Ovary (tissue), 9 donors: Measurements from ENCODE around the gene DTNBP1. TPM values are rescaled to one million over a fixed set of nuclear protein-coding genes. Genes with fewer than 3 reads are reported as not detected.
A peak's percentile ranks its signal among the peaks of the same experiment; 100 is the strongest.

Experiments used
- DNase-seq, 5 donors: peaks; one replicate each; pipeline ENCODE4 v3.0.0-alpha.2; 2019 to 2020
- H3K27ac ChIP-seq, 2 donors: fragments of 200-600 bp; one replicate each; pipeline versions ENCODE4 v1.5.1 to v1.8.0; 2019 to 2022
- H3K27me3 ChIP-seq: fragments of 200-600 bp; one replicate; pipeline ENCODE4 v1.8.0; 2022
- H3K36me3 ChIP-seq: fragments of 200-600 bp; sonication (generic); one replicate; pipeline ENCODE4 v1.5.1; 2019
- H3K4me1 ChIP-seq: one replicate; pipeline ENCODE4 v1.8.1; 2013; ENCODE audit warnings: mild to moderate bottlenecking, moderate library complexity; ENCODE audit not compliant: insufficient read depth
- H3K4me3 ChIP-seq: fragments of 200-600 bp; sonication (generic); one replicate; pipeline ENCODE4 v1.5.1; 2017
- H3K9me3 ChIP-seq, 2 donors: fragments of 200-600 bp in 1 of 2; sonication (generic) in 1 of 2; one replicate each; pipeline versions ENCODE4 v1.5.1 to v1.8.1; 2013 to 2019; ENCODE audit warnings: mild to moderate bottlenecking in 1 of 2, moderate library complexity in 1 of 2
- EP300 ChIP-seq: sonication (generic); formaldehyde crosslinking; IDR thresholded peaks from one replicate; pipeline ENCODE4 v1.6.1; 2017; ENCODE audit warnings: antibody characterized with exemption
- POLR2A ChIP-seq: fragments of 450-650 bp; IDR thresholded peaks from one replicate; pipeline ENCODE4 v1.6.1; 2017; ENCODE audit warnings: antibody characterized with exemption, mild to moderate bottlenecking, moderate library complexity
- WGBS, 3 donors: extraction: QIAGEN DNeasy Blood & Tissue Kit in 1 of 3; methylation state at CpG; one replicate each; pipeline versions ENCODE4 v1.1.5 to v1.1.7; 2013 to 2017; 5-methylcytosine and 5-hydroxymethylcytosine counted together
- intact Hi-C, 4 donors: fragments of 100-400 bp; cut with DNase I; formaldehyde crosslinking; loops; one replicate each; pipeline versions ENCODE4 v1.11.0 to v1.15.1; 2022 to 2023
- polyA plus RNA-seq, 2 donors: library from polyadenylated mRNA; stranded (reverse); fragments of 200-250 nt in 1 of 2; fragments of 350-450 nt in 1 of 2; fragmentation: Illumina TruSeq in 1 of 2; extraction: RNeasy Lipid Tissue Mini Kit (QIAGEN cat#74804) in 1 of 2; gene quantifications; one replicate each; pipeline ENCODE4 v1.2.3, GENCODE V29; 2013 to 2014
- total RNA-seq, 7 donors: library from RNA; depleted of rRNA in 2 of 7; stranded (reverse); fragments of >200 nt in 2 of 7; fragmentation: NEBNext Ultra II Directional in 3 of 7; extraction: Animal tissue kit (Norgen Biotek cat#: 25700) in 3 of 7; gene quantifications; one replicate each; pipeline versions ENCODE4 v1.1.0 to v1.2.4, GENCODE V29; 2016 to 2023
- TF ChIP-seq, protein P1 (sequence below), 3 donors: fragments of 450-650 bp in 2 of 3; fragments of 200-600 bp in 1 of 3; IDR thresholded peaks; one replicate each; pipeline versions ENCODE4 v1.5.1 to v1.8.0; 2016 to 2022; ENCODE audit warnings: antibody characterized with exemption in 3 of 3, mild to moderate bottlenecking in 1 of 3
- donor health status: DM: no; HTN: no; CAD: no; lungs with moderate emphysema.
- donor health status: DM: no; HTN: no; CAD: no.
- donor health status: Bipolar disorder and iron deficiency.
- donor health status: DM: yes; HTN: yes; CAD: no.
- donor health status: DM: no; HTN: no; CAD: no.
- donor health status: DM: yes; HTN: yes; CAD: no.

DTNBP1 gene
- total and polyA plus RNA-seq, 9 donors = 11.0 to 21.4 (median 15.6) TPM

DNA sequence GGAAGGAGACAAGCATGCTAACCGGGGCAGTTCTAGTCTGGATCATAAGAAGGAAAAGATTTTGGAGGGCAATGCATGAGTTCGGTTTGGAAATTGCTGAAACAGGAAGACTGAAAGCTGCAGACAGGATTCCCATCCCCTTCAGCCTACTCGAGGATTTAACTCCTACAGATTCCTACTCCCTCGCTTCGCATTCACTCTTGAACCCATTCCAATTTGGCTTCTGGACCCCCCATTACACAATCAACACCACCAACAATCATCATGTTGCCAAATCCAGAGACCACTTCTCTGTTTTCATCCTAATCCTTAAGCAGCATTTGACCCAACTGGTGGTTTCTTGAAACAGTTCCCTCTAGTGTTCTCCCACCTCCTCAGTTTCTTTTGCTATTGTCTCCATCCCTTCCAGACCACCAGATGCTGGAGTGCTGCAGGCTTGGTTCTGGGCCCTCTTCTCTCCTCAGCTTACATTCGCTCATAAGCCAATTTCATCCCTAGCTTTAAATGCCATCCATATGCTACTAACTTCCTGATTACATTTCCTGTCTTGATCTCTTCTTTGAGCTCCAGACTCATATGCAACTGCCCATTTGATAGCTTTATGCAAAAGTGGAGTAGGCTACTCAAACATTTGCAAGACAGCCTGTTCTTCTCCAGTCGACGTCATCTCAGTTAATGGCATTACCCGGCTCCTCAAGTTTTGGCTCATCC is 66.5 kb downstream of the DTNBP1 start:
- Histone ChIP-seq H3K4me3 (no peak overlapping the region), H3K9me3 (no peaks in the 10 kb centered on the region), H3K27ac (no peak overlapping the region), H3K4me1 (peaks cover 2% of the 10 kb centered on the region), H3K27me3 (no peaks in the 10 kb centered on the region), H3K36me3 (no peaks in the 10 kb centered on the region)
- intact Hi-C loops = no loop called here
- no peak for DNase-seq
- TF ChIP-seq EP300 (no peak), POLR2A (no peak)
- TF ChIP-seq, protein P1, sequence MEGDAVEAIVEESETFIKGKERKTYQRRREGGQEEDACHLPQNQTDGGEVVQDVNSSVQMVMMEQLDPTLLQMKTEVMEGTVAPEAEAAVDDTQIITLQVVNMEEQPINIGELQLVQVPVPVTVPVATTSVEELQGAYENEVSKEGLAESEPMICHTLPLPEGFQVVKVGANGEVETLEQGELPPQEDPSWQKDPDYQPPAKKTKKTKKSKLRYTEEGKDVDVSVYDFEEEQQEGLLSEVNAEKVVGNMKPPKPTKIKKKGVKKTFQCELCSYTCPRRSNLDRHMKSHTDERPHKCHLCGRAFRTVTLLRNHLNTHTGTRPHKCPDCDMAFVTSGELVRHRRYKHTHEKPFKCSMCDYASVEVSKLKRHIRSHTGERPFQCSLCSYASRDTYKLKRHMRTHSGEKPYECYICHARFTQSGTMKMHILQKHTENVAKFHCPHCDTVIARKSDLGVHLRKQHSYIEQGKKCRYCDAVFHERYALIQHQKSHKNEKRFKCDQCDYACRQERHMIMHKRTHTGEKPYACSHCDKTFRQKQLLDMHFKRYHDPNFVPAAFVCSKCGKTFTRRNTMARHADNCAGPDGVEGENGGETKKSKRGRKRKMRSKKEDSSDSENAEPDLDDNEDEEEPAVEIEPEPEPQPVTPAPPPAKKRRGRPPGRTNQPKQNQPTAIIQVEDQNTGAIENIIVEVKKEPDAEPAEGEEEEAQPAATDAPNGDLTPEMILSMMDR (IDR thresholded peaks at IDR 0.05) = no peak
- WGBS, 3 donors = 74 to 75% (median 75%) methylated on average over 9 of the region's 9 CpGs

DNA sequence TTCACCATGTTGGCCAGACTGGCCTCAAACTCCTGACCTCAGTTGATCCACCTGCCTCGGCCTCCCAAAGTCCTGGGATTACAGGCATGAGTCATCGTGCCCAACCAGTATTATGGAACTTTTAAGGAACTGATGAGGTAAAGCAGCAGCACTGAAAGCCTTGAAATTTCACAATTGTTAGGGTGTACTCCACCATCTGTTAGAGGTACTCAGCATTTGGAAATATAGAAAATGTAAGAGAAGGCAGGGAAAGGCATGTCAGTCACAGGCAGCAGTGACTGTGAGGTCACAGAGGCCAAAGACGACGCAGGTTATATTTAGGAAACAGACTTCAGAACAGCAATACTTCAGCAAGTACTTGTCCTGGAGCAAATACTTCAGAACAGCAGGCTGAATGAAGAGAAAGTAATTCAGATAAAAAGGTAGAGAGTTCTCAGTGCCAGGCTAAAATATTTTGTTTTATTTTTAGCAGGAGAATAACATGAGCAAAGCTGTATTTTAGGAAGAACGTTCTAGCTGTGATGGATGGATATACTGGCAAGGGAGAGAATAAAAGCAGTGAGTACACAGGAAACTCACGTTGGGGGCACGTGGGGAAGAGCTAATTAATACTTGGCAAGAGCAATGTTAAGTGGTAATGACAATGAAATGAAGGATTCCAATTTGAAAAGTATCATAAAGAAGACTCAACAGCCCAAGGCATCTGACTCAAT is 67.2 kb downstream of the DTNBP1 start:
- Histone ChIP-seq H3K27ac (no peak overlapping the region), H3K4me1 (peaks cover 2% of the 10 kb centered on the region), H3K4me3 (no peak overlapping the region), H3K9me3 (no peaks in the 10 kb centered on the region), H3K36me3 (no peaks in the 10 kb centered on the region), H3K27me3 (no peaks in the 10 kb centered on the region)
- intact Hi-C loops = no loop called here
- no peak for DNase-seq
- 56 to 60% (median 57%) methylated on average over 7 of the region's 7 CpGs for WGBS, 3 donors
- TF ChIP-seq POLR2A = no peak
- no peak for TF ChIP-seq EP300
- TF ChIP-seq, protein P1 (IDR thresholded peaks at IDR 0.05) = no peak

DNA sequence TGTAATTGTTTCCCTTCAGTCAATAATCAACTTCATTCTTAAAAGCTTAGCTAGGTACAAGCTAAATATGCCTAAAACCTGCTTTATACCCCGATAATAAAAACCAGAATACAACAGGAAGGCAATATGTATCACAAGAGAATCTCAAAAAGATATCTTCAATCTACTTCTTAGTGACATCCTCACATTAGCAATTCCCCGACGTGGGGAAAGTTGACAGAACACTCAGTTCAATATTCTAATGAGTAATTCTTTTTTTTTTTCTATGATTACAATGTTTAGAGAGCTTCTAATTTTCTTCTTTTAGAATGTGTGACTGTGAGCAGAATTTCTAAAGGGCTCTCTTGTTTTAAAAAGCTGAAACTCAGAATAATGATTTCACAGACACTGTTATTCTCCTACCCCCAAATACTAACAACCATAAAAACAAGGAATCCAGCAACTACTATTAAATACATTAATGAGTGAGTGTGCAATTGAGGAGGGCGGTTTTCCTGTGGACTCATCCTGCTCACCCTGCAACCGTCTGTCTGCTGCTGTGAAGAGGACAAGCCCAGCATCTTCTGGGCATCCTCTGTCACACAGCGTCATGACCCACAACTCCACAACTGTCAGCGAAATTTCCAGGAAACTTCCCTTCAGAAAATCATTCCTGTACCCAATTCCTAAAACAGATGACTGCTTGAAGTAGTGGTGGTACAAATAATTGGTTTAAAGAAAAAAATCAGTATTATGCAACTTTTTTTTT is 68.1 kb downstream of the DTNBP1 start:
- TF ChIP-seq, protein P1 (IDR thresholded peaks at IDR 0.05) = no peak
- TF ChIP-seq EP300 = no peak
- TF ChIP-seq POLR2A = no peak
- WGBS, 3 donors = 91 to 96% (median 96%) methylated on average over 7 of the region's 7 CpGs
- H3K9me3 ChIP-seq = no peaks in the 10 kb centered on the region
- H3K27me3 ChIP-seq = no peaks in the 10 kb centered on the region
- DNase-seq = no peak
- H3K4me3 ChIP-seq = no peak overlapping the region
- H3K36me3 ChIP-seq = no peaks in the 10 kb centered on the region
- peaks cover 2% of the 10 kb centered on the region for H3K4me1 ChIP-seq
- no peak overlapping the region for H3K27ac ChIP-seq
- intact Hi-C loops = no loop called here

DNA sequence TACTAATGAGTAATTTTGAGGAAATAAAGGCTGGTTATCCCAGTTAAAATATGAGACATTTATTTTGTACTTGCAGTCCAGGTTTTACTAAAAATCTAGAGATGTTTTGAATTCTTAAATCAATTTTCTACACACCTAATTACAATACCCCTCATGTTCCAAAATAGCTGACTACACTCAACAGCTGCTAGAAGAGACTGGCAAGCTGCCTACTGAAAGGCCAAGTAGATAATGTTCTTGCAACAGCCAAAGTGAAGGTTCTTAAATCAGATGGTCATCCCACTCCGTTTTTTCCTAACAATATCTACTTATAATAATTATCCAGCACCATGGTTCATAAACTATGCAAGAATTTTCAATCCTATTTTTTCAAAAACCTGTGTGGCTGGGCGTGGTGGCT is 69.0 kb downstream of the DTNBP1 start:
- WGBS, 3 donors = 41 to 56% (median 53%) methylated on average over 2 of the region's 2 CpGs
- TF ChIP-seq, protein P1 (IDR thresholded peaks at IDR 0.05) = no peak
- TF ChIP-seq POLR2A = no peak
- no peak for TF ChIP-seq EP300
- H3K27me3 ChIP-seq = no peaks in the 10 kb centered on the region
- DNase-seq = peak in 3 of 5 donors; percentile 44 to 50 (median 49)
- no peak overlapping the region for H3K27ac ChIP-seq
- no peaks in the 10 kb centered on the region for H3K36me3 ChIP-seq
- no peak overlapping the region for H3K4me3 ChIP-seq
- H3K9me3 ChIP-seq = no peaks in the 10 kb centered on the region
- H3K4me1 ChIP-seq = peaks cover 2% of the 10 kb centered on the region
- intact Hi-C loops = no loop called here
